GM21528 (cell line): ENCODE measurements around the gene ZFAND3.

ENCODE experiments used
- ATAC-seq: cut with Tn5 transposase; IDR thresholded peaks from one replicate; pipeline ENCODE4 v1.9.1; 2021; ENCODE audit warnings: mild to moderate bottlenecking, moderate library complexity; ENCODE audit not compliant: unreplicated experiment, low FRiP score

ZFAND3 gene

DNA sequence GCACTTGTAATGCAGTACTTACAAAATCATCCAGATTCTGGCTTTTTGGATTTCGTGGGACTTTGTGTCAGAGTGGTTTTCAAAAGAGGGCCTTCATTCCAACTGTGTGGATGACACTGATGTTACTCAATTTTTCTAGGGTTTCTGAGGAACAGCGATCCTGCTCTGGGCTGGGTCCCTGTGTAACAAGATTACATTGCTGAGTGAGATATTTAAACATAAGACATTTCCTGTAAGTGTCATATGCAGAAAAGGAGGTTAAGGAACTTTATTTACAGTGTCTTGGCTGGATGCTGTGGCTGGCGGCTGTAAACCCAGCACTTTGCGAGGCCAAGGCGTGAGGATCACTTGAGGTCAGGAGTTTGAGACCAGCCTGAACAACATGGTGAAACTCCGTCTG, 6.7 kb downstream of the ZFAND3 start:
- no peak for ATAC-seq

DNA sequence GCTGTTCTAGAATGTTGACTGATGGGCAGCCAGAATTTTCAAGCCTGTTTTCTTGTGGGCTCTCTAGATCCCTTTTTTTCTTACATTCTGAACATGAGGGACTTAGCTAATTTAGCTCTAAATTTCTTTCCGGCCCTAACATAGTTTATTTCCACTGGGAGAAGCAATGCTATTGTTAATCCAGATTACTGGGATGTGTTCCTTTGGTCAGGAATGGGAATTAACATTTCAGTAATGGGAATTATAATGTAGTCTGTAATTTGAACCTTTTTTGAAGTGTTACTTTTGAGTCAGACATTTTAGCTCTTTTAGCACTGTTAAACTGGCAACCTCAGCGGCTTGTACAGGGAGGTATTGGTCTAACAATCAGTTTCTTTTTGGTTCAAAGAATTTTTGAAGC, 7.5 kb downstream of the ZFAND3 start:
- no peak for ATAC-seq

DNA sequence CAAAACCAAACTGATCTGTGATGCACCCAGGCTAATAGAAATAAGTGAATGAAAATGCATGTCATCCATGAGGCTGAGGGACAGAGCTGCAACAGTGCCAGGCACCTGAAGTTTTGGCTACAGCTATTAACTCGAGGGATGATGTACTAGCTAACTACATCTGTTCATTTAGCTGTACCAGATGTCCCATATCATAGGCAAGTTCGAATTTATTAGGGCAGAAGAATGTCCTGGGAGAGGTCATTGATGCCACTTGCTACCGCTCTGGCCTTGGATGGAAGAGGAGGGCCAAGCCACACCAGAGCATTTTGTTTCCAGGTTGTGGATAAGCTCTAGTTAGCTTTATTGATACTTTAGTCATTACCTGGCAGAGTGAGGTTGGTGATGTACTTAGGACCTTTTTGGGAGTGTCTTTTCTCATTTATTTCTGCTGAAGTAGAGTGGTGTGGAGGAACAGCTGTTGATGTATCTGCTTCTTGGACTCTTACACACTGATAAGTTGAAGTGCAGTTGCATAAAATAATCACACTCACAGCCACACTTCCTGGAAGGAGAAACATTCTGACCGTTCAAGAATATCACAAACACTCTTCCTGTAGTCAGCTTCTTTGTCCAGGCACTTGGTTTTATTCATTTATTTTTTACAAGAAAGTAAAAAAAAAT, 8.2 kb downstream of the ZFAND3 start:
- no peak for ATAC-seq

DNA sequence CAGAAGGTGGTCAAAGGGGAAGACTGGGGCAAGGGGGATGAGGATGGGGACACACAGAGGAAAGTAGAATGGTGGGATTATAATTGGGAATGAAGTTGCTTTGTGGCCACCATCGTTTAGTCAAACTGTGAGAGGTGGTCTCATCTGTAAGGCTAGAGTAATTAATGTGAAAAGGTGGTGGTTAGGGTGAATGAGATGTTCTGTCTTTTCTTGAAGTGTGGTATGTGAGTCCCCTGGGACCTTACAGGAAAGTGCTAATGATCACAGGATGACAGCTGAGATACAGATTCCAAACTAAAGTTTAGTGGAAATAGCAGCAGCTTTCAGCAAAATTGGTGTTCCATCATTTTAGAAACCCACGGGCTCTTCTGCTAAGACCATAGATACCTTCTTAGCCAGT, 10.7 kb downstream of the ZFAND3 start:
- no peak for ATAC-seq

DNA sequence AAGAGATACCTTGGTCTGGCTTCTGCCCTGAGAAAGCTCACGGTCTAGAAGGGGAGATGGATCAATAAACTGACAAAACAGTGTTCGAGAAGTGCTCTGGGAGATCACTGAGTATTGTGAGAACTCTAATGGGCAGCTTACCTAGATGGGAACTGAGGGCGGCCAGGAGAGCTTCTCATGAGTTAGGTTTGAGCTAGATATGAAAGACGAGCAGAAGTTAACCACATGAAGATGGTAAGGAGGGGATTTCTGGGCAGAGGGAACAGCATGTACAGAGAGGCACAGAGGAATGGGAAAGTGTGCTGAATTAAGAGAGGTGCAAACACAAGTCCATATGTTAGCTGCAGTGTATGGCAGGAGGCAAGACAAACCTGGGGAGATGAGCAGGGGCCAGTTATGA, 11.9 kb downstream of the ZFAND3 start:
- ATAC-seq = no peak

DNA sequence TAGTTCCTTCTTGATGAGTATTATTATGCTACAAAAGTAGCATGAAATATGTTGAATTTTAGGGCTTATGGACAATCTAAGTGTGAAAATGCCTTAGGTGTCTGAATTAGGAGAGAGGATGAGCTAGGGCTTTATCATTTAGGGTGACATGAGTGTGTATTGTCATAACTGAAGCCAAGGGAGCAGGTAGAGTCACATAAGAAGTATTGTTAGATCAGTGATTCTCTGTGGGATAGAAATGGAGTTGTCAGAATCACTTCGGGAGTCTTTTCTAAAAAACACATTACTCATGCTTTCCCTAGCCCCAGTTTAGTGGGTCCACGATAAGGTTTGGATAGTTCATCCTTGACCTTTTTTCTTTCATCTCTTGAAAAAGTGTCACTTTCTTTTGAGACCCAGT, 16.4 kb downstream of the ZFAND3 start:
- ATAC-seq = no peak

DNA sequence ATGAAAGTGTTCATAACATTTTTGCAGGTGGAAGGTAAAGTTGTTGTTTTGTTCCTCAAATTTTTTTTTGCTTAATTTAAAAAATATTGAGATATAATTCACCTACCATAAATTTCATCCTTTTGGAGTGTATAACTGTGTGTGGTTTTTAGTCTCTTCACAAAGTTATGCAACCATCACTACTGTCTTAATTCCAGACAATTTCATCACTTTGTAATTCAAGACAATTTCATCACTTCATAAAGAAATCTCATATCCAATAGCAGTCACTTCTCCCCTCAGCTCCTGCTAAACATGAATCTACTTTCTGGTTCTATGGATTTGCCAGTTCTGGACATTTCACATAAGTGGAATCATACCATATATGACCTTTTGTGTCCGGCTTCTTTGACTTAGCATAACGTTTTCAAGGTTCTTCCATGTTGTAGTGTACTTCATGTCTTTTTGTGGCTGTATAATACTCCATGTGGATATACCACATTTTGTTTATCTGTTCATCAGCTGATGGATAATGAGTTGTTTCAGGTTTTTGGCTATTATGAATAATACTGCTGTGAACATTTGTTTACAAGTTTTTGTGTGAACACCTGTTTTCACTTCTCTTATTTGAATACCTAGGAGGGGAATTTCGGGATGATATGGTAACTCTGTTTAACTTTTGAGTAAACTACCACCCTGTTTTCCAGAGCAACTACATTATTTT, 18.8 kb downstream of the ZFAND3 start:
- ATAC-seq = no peak

DNA sequence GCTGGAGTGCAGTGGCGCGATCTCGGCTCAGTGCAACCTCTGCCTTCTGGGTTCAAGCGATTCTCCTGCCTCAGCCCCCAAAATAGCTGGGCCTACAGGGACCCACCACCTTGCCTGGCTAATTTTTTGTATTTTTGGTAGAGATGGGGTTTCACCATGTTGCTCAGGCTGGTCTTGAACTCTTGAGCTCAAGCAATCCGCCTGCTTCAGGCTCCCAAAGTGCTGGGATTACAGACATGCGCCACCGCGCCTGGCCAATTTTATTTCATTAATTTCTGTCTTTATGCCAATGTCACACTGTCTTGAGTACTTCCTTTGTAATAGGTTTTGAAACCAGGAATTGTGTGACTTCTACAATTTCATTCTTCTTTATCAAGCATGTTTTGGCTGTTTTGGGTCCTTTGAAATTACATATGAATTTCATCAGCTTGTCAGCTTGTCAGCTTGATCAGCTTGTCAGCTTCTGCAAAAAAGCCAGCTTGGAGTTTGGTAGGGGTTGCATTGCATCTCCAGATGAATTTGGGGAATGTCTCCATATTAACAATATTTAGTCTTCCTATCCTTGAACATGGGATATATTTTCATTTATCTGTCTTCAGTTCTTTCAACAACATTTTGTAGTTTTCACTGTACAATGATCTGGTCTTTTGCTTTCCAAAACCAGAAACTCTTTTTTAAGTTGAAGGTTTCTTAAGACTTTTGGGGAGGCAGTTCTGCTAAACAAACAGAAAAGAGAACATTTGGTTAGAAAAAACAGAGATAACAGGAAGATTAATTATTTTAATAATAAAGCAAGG, 20.8 kb downstream of the ZFAND3 start:
- no peak for ATAC-seq

DNA sequence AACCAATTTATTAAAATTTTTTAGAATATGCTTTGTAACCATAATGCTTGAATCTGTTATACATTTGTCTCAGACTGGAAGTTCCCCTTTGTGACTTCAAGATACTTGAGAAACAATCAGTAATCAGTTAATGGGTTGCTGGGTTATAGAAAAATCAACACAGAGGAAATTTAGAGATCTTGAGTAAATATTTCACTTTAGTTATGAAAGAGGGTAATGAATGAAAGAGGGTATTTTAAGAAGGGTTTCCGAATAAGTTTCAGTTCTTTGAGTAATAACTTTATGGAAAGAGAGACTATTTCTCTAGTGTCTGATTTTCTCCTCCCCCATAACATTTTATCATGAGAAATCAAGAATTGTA, 21.4 kb downstream of the ZFAND3 start:
- ATAC-seq = no peak

DNA sequence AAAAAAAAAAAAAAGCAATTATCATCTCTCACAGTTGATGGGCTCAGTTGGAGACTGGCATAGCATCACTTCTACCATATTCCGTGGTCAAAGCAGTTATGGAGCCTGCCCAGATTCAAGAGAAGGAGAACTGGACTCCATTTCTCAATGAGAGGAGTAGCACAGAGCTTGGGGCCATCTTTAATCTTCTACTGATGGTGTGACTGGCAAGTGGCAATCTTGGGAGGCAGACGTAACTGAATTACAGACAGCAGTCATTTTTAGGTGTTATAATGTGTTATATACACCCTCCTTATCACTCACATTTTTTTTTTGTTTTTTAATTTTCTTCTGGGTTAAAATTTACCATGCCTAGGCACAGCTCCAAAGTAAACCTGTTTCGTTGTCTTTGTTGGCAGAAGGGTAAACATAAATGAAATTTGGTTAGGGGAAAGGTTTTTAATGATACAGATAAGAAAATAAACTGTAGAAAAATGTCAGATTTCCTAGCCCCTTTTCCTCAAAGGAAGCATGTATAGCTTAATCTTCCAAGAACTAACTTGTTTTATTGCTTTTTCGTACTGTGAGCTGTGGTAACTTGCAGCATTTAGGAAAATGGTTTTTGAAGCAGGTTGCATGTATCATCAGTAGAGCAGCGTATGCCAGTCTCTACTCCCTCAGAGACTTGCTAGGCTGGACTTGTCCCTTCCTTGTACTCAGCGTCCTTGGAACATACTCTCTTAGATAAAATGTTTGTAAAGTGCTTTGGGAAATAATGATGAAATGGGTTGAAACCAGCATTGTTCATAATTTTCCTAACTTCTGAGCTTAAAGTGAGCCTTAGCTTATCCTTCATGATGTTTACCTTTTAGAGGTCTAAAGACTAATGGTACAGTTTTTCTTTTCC, 25.7 kb downstream of the ZFAND3 start:
- ATAC-seq = no peak

DNA sequence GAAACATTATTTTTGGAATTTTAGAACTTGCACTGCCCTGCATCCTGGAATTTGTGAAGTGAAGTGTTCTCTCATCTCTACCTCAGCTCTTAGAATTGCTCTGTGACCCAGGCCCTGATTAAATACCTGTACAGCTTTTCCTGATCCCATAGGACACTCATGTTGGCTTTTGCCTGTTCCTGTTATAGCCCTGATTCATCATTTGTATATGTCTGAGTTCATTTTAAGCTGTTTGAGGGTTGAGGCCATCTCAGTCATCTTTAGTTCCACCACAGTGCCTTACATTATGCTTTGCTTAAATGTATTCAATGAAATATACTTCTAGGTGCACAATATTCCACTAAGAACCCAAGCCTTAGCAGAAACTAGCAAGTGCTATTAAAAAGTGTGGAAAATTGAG, 26.4 kb downstream of the ZFAND3 start:
- no peak for ATAC-seq

DNA sequence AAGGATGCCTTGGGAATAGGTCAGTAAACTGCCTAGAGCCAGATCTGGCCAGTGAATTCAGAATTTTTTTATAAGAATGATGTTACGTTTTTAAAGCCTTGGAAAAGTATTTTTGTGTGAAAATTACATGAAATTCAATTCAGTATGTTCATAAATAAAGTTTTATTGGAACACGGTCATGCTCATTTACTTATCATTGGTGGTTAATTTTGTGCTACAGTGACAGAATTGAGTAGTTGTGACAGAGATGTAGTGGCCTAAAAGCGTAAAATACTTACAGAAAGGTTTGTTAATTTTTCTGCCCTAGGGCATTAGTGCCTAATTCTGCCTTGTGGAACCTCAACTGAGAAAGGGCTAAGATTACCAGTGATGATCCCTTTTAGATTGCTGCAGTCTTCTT, 28.2 kb downstream of the ZFAND3 start:
- no peak for ATAC-seq

DNA sequence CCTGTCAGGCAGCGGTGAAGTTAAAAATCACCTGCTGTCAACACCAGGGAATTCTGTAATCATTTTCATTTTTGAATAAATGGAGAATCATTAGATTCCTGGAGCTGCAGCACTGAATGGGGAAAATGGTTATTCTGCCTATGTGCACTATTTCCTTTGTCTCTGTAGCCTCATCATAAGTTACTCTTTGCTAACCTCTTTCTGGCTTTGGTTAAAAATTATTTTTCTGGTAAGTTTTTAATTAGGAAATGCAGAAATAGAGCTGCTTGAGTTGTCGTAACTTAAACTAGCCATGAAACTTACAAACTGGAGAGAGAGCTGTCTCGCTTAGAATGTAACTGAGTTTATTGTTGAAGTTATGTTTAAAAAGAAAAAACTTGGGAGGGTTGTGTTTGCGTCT, 28.8 kb downstream of the ZFAND3 start:
- ATAC-seq = no peak

DNA sequence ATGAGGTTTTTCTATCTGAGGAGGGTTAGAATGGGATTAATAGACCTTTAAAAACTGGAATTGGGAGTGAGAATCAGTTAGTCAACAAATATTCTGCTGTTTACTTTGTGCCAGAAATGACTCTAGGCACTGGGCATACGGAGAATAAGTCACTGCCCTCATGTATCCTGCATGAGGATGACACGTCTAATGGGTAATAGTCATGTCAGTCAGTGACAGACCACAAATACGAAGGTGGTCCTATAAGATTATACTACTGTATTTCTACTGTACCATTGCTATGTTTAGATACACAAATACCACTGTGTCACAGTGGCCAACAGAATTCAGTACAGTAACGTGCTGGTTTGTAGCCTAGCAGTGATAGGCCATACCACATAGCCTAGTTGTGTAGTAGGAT, 30.7 kb downstream of the ZFAND3 start:
- ATAC-seq = no peak

DNA sequence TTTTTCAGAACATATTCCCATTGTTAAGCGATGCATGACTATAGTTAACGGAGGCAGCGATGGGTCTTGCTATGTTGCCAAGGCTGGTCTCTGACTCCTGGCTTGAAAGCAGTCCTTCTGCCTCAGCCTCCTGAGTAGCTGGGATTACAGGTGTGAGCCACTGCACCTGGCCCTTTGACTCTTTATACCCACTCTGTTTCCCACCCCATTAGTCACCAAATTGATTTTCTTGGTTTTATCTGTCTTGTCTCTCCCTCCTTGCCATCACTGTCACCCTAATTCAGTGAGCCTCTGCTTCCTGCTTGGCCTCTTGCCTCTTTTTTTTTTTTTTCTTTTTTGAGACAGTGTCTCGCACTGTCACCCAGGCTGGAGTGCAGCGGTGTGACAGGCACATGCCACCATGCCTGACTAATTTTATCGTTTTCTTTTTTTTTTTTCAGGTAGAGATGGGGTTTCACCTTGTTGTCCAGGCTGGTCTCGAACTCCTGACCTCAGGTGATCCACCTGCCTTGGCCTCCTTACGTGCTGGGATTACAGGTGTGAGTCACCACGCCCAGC, 31.3 kb downstream of the ZFAND3 start:
- no peak for ATAC-seq

DNA sequence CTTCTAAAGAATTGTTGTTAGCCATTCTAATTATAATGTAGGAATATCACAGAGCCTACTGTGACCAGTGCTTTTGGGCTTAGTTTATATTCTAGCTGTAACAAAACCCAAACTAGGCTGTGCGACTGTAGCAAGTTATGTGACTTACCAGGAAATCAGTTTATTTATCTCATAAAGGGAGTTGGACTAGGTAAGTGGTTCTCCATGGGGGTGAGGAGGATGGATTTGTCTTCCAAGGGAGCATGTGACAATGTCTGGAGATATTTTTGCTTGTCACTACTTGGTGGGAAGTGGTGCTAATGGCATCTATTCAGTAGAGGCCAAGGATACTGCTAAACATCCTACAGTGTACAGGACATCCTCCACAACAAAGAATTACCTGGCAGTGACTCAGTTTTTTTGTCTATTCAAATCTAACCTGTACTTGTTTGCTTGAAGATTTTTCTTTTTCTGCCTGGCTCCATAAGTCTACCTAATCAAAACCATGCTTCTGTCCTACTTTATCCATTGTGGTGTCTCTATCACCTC, 32.5 kb downstream of the ZFAND3 start:
- ATAC-seq = no peak

DNA sequence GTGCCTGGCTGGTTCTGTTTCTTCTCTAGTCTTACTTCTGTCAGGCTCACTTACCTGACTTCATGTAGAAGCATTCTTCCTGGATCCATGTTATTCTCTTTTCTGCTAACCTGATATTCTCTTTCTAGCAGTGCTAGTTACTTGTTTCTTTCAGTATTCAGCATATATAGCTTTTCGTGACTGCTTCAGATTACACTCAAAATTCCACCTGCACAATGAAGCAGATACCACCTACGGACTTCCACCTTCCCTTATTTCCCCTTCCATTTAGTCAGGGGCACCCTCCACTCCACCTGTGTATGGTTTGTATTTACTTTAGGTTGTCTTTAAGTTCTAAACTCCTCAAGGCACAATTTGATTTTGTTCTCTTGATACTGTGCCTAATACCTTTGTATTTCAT, 36.8 kb downstream of the ZFAND3 start:
- ATAC-seq = no peak

DNA sequence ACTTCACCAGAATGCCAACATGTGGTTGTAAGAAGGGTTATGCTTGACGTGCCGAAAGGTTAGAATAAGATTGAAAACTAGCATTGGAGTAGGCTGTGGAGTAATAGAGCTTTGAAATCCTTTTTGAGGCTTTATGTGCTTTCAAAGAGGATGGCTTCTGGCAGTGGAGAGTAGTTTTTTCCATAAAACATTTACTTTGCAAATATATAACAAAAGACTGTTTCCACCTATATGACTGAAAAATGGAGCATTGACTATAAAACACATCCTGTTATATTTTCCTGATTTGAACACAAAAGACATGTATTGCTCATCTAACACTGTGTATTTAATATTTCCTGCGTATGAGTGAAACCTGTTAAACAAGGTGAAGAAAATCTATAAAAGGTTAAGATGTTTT, 38.8 kb downstream of the ZFAND3 start:
- ATAC-seq = no peak

DNA sequence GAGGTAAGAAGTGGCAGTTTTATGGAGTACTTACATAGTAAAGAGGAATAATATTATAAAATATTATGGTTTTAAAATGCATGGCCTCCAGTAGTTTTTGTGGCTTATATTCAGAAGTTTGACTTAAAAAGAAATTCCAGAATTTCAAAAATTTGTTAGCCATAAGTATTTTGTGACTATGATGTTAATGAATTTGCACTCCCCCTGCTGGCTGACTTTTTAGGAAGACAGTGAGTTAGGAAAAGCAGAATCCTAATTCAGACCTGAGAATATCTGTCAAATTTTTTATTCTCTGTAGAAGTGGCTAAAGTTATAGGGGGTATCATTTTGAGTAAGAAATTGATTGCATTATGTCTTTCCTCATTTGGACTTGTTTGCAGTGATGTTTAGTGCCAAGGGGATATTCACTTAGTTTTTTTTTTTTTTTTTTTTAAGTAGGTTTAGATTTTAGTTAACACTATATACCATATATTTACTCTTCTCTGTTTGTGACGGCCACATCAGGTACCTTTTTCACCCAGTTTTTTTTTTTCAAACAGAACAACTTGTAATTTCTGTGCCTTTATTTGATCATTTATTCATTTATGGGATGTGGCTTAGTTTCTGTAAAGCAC, 40.8 kb downstream of the ZFAND3 start:
- no peak for ATAC-seq

DNA sequence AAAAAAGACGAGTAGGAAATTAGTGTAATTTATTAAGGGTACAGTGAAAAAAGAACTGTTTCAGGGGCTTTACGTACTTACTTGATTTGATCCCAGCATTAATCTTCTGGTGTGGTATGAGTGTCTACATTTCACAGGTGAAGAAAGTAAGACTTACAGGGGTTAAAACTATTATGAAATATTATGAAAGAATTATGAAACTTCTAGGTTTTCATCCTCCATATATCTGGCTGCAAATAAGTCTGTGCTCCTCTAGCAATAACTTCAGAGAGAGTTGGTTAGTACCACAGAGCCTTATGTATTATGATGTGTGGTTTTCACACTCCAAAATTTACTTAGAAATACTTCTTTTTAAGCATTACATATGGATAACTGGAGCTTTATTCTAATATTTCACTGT, 41.9 kb downstream of the ZFAND3 start:
- no peak for ATAC-seq
